Tongue (tissue), 2 donors: ENCODE measurements around the gene ITGB3. TPM values are rescaled to one million over a fixed set of nuclear protein-coding genes. Genes with fewer than 3 reads are reported as not detected.

ENCODE experiments used
- DNase-seq: peaks from one replicate; pipeline ENCODE4 v3.0.0-alpha.2; 2015
- total RNA-seq: library from RNA; depleted of rRNA; stranded (reverse); fragments of >200 nt; gene quantifications from one replicate; pipeline ENCODE4 v1.2.3, GENCODE V29; 2014

ITGB3 gene
- total RNA-seq, 1 donor from 2014 or later: 16.8 TPM

GRCh38 chr17:47276444-47276843 is 22.8 kb downstream of the ITGB3 start:
- DNase-seq: peak; percentile 20

- peak; percentile 87 for DNase-seq
Measured at GRCh38 chr17:47276868-47277267, 23.2 kb downstream of the ITGB3 start.

- DNase-seq: no peak
Measured at GRCh38 chr17:47277921-47278320, 24.3 kb downstream of the ITGB3 start.

- no peak for DNase-seq
Measured at GRCh38 chr17:47278561-47278960, 24.9 kb downstream of the ITGB3 start.

GRCh38 chr17:47279062-47279801 is 25.6 kb downstream of the ITGB3 start:
- DNase-seq: peak; percentile 44

- DNase-seq: no peak
Measured at GRCh38 chr17:47280072-47280811, 26.6 kb downstream of the ITGB3 start.

GRCh38 chr17:47281216-47281615 is 27.6 kb downstream of the ITGB3 start:
- DNase-seq: no peak

GRCh38 chr17:47285003-47285402 is 31.4 kb downstream of the ITGB3 start:
- no peak for DNase-seq

GRCh38 chr17:47286198-47286914 is 32.7 kb downstream of the ITGB3 start:
- DNase-seq: no peak

- no peak for DNase-seq
Measured at GRCh38 chr17:47287068-47287467, 33.4 kb downstream of the ITGB3 start.

GRCh38 chr17:47287639-47288038 is 34.0 kb downstream of the ITGB3 start:
- no peak for DNase-seq

- no peak for DNase-seq
Measured at GRCh38 chr17:47288531-47289116, 35.0 kb downstream of the ITGB3 start.

GRCh38 chr17:47289302-47289701 is 35.7 kb downstream of the ITGB3 start:
- DNase-seq: no peak

- no peak for DNase-seq
Measured at GRCh38 chr17:47290870-47291241, 37.2 kb downstream of the ITGB3 start.

- no peak for DNase-seq
Measured at GRCh38 chr17:47291242-47291873, 37.7 kb downstream of the ITGB3 start.

GRCh38 chr17:47292206-47292605 is 38.6 kb downstream of the ITGB3 start:
- no peak for DNase-seq

GRCh38 chr17:47295037-47295873 is 41.6 kb downstream of the ITGB3 start:
- DNase-seq: peak; percentile 48

- DNase-seq: no peak
Measured at GRCh38 chr17:47295874-47296255, 42.2 kb downstream of the ITGB3 start.

- DNase-seq: no peak
Measured at GRCh38 chr17:47297661-47298400, 44.2 kb downstream of the ITGB3 start.

GRCh38 chr17:47298712-47299111 is 45.1 kb downstream of the ITGB3 start:
- DNase-seq: no peak
